Stomach smooth muscle (tissue), 2 donors: ENCODE measurements around the gene NEK2.

Source experiments
- H3K27ac ChIP-seq: one replicate; pipeline ENCODE4 v1.7.0; 2013; ENCODE audit warnings: mild to moderate bottlenecking, low read length, inconsistent platforms
- H3K27me3 ChIP-seq, 2 donors: one replicate each; pipeline ENCODE4 v1.7.0; 2013; ENCODE audit warnings: low read length in 2 of 2; ENCODE audit not compliant: insufficient read depth in 2 of 2, control insufficient read depth in 1 of 2
- H3K36me3 ChIP-seq, 2 donors: one replicate each; pipeline ENCODE4 v1.7.0; 2013; ENCODE audit warnings: low read length in 2 of 2; ENCODE audit not compliant: control insufficient read depth in 2 of 2, insufficient read depth in 2 of 2
- H3K4me1 ChIP-seq: one replicate; pipeline ENCODE4 v1.7.0; 2013; ENCODE audit warnings: low read length; ENCODE audit not compliant: control insufficient read depth, insufficient read depth
- H3K4me3 ChIP-seq, 2 donors: one replicate each; pipeline ENCODE4 v1.7.0; 2013; ENCODE audit warnings: low read length in 2 of 2
- H3K9ac ChIP-seq, 2 donors: one replicate each; pipeline ENCODE4 v1.7.0; 2013; ENCODE audit warnings: low read length in 2 of 2, mild to moderate bottlenecking in 1 of 2
- H3K9me3 ChIP-seq, 2 donors: one replicate each; pipeline ENCODE4 v1.7.0; 2013; ENCODE audit warnings: low read length in 2 of 2; ENCODE audit not compliant: control insufficient read depth in 2 of 2
- donor health status: healthy.
- donor health status: Pancreatic carcinoma.

NEK2 gene

GRCh38 chr1:211708926-211709325, 33.5 kb upstream of the NEK2 start:
- H3K27ac ChIP-seq, result no peak overlapping the region
- no peaks in the 10 kb centered on the region for H3K9me3 ChIP-seq
- H3K4me3 ChIP-seq, result no peak overlapping the region
- H3K9ac ChIP-seq, result no peak overlapping the region
- H3K27me3 ChIP-seq, result no peaks in the 10 kb centered on the region
- H3K36me3 ChIP-seq, result no peaks in the 10 kb centered on the region
- H3K4me1 ChIP-seq, result no peaks in the 10 kb centered on the region

DNA sequence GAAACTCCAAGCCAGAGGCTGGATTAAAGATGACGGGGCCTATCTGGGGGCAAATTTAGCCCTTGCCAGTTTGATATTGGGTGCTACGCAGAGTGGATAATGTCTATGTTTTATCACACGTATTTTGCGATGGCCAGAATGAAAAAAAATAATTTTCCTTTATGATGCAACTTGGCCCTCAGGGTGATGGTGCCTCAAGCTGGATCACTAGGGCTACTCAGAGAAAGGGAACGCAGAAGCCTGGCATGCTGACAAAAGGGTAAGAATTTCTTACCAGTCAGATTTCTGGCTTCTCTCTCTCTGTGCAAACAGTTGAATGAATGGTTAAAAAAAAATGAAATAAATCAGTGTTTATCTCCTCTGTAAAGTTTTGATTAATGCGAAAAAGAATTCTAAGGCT, 32.6 kb upstream of the NEK2 start:
- no peaks in the 10 kb centered on the region for H3K9me3 ChIP-seq
- no peaks in the 10 kb centered on the region for H3K36me3 ChIP-seq
- H3K27me3 ChIP-seq, result no peaks in the 10 kb centered on the region
- no peak overlapping the region for H3K9ac ChIP-seq
- no peak overlapping the region for H3K4me3 ChIP-seq
- no peak overlapping the region for H3K27ac ChIP-seq
- H3K4me1 ChIP-seq, result no peaks in the 10 kb centered on the region

GRCh38 chr1:211705467-211706091, 30.2 kb upstream of the NEK2 start:
- Histone ChIP-seq H3K9me3 (no peaks in the 10 kb centered on the region), H3K36me3 (no peaks in the 10 kb centered on the region), H3K9ac (no peak overlapping the region), H3K27me3 (peaks cover 0 to 5% of the 10 kb centered on the region in 2 donors), H3K27ac (no peak overlapping the region), H3K4me3 (no peak overlapping the region), H3K4me1 (no peaks in the 10 kb centered on the region)

- no peak overlapping the region for H3K9ac ChIP-seq
- no peaks in the 10 kb centered on the region for H3K9me3 ChIP-seq
- no peaks in the 10 kb centered on the region for H3K4me1 ChIP-seq
- no peak overlapping the region for H3K4me3 ChIP-seq
- H3K27ac ChIP-seq, result no peak overlapping the region
- peaks cover 0 to 5% of the 10 kb centered on the region in 2 donors for H3K27me3 ChIP-seq
- no peaks in the 10 kb centered on the region for H3K36me3 ChIP-seq
Observed at GRCh38 chr1:211704543-211704942, 29.1 kb upstream of the NEK2 start.

DNA sequence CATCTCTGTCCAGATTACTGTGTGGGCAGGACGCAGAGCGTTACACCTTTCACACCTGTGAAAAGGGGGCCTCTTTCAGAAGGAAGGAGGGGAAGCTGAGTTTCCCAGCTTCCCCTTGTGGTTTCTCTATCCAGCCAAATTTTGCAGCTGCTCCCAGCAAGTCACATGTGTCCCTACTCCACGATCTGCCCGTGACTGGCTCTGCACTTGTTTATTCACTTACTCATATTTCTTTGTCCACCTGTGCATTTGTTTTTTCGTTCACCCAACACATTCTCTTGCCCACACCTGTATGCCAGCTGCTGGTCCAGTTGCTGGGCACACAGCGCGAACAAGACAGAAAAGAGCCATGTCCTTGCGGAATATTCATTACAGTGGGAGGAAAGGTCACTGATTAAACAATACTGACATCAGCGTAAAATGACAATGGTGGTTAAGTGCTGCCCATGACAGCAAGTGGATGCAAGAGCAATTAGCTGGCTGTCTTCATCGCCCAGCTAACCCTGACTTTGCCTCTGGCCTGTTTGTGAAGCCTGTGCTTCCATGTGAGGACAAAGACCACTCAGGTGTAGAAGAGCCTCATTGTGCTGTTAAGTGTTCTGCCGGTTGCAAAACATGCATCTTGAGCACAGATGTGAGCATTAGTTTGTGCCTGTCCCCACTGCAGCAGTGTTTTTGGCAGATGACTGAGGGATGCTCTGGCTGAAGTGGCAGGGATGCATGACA, 28.6 kb upstream of the NEK2 start:
- no peak overlapping the region for H3K4me3 ChIP-seq
- no peaks in the 10 kb centered on the region for H3K4me1 ChIP-seq
- no peaks in the 10 kb centered on the region for H3K36me3 ChIP-seq
- no peak overlapping the region for H3K9ac ChIP-seq
- H3K27ac ChIP-seq, result no peak overlapping the region
- H3K27me3 ChIP-seq, result peaks cover 3 to 5% of the 10 kb centered on the region in 2 donors
- no peaks in the 10 kb centered on the region for H3K9me3 ChIP-seq

DNA sequence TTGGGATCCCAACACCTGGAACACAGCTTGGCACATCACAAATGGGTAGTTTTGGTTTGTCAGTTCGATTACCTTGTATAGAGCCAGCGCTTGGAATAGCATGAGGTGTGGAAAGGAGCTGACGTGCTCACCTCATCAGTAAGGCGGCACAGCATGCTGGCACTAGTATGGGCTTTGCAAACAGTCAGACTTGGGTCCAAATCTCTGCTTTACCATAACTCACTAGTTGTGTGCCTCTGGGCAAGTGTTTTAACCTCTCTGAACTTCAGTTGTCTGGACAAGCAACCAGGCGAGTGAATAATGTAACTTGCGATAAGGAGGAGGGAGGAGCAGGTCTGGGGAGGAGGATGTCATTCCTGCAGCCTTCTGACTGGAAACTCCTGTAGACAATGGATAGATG, 26.3 kb upstream of the NEK2 start:
- Histone ChIP-seq H3K27ac (no peak overlapping the region), H3K4me3 (no peak overlapping the region), H3K36me3 (no peaks in the 10 kb centered on the region), H3K4me1 (no peaks in the 10 kb centered on the region), H3K9ac (no peak overlapping the region), H3K9me3 (no peaks in the 10 kb centered on the region), H3K27me3 (peaks cover 10 to 19% of the 10 kb centered on the region in 2 donors)

DNA sequence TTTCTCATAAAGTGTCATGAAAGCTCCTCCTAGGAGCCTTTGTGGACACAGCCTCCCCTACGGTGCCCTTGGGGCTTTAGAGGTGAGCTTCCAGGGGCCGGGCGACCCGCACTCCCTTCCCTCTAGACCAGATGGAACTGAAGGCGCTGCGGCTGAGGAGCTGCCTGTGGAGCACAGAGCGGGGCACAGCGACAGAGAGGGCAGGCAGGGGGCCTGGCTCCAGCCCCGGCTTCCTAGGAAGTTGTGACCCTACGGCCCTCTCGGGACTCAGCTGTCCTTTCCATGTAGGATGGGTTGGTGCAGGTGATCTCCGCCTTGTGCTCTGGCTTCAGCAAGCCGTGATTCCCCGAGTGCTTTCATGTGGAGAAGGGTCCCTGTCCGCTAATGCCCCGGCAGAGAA, 23.6 kb upstream of the NEK2 start:
- Histone ChIP-seq H3K4me3 (no peak overlapping the region), H3K9me3 (no peaks in the 10 kb centered on the region), H3K9ac (no peak overlapping the region), H3K27me3 (peaks cover 10 to 19% of the 10 kb centered on the region in 2 donors), H3K27ac (no peak overlapping the region), H3K4me1 (no peaks in the 10 kb centered on the region), H3K36me3 (no peaks in the 10 kb centered on the region)

DNA sequence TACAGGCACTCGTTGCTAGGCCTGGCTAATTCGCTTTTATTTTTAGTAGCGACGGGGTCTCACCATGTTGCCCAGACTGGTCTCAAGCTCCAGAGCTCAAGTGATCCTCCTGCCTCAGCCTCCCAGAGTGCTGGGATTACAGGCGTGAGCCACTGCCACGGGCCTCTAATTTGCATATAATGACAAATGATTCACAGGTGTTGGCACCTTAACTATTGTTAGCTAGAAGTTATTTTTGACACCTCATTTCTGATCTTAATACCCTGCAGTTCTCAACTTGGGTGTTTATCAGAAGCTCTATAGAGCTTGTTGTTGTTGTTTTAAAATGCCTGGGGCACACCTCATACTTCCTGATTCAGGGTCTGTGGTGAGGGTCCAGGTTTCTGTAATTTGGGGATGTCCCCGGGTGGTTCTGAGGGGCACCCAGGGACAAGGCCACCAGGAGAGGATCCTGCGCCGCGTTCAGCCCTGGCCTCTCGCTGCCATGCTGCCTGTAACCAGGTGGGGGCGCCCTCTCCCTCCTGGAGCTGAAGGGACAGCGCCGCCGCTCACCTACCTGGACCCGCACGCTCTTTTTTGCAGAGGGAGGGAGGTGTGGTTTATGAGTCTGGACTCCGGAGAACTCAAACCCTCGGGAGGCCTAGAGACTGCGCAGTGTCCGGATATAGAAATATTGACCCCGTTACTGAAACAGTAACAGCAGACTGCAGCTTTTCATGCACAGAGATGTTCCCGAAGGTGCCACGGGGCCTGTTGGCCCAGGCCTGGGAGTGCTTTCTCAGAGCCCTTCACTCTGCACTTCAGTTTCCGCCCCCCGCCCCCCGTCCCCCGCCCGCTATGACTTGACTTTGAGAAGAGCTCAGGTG, 23.0 kb upstream of the NEK2 start:
- H3K9me3 ChIP-seq, result no peaks in the 10 kb centered on the region
- H3K9ac ChIP-seq, result no peak overlapping the region
- no peaks in the 10 kb centered on the region for H3K36me3 ChIP-seq
- peak overlapping the region; percentile 46 to 52 for H3K4me3 ChIP-seq
- H3K27me3 ChIP-seq, result peaks cover 10 to 19% of the 10 kb centered on the region in 2 donors
- H3K27ac ChIP-seq, result no peak overlapping the region
- H3K4me1 ChIP-seq, result no peaks in the 10 kb centered on the region

GRCh38 chr1:211697356-211697755, 21.9 kb upstream of the NEK2 start:
- H3K4me3 ChIP-seq, result no peak overlapping the region
- no peaks in the 10 kb centered on the region for H3K4me1 ChIP-seq
- no peaks in the 10 kb centered on the region for H3K36me3 ChIP-seq
- no peaks in the 10 kb centered on the region for H3K9me3 ChIP-seq
- peaks cover 10 to 19% of the 10 kb centered on the region in 2 donors for H3K27me3 ChIP-seq
- no peak overlapping the region for H3K27ac ChIP-seq
- no peak overlapping the region for H3K9ac ChIP-seq

- Histone ChIP-seq H3K9ac (no peak overlapping the region), H3K36me3 (no peaks in the 10 kb centered on the region), H3K4me1 (no peaks in the 10 kb centered on the region), H3K9me3 (no peaks in the 10 kb centered on the region), H3K4me3 (no peak overlapping the region), H3K27me3 (peaks cover 5 to 19% of the 10 kb centered on the region in 2 donors), H3K27ac (no peak overlapping the region)
Observed at GRCh38 chr1:211695135-211695816, 19.9 kb upstream of the NEK2 start.
